ENCODE measurements around the gene LILRB2.
"Not testable (repeated sequence)": the region's sequence is repeated elsewhere in the genome, so short reads cannot be mapped to it uniquely, and the experiment has no call there.

DNA sequence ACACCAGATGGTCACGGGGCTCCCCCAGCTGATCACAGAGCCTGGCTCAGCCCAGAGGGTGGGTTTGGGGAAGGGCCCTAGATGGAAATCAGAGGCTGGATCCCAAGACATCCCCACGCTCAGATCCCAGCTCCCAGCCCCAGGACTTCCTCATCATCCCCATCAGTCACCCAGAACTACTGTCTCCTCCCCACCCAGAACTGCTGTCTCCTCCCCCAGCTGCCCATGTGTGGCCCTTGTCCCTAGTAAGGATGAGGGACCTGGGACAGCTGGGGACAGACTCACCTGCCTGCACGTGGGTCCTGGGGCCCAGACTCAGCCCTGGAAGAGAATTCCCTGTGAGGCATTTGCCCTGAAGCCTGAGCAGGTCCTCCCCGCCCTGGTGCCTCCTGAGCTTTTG lies 38.7 kb downstream of the LILRB2 start:
- TF ChIP-seq, protein P1, sequence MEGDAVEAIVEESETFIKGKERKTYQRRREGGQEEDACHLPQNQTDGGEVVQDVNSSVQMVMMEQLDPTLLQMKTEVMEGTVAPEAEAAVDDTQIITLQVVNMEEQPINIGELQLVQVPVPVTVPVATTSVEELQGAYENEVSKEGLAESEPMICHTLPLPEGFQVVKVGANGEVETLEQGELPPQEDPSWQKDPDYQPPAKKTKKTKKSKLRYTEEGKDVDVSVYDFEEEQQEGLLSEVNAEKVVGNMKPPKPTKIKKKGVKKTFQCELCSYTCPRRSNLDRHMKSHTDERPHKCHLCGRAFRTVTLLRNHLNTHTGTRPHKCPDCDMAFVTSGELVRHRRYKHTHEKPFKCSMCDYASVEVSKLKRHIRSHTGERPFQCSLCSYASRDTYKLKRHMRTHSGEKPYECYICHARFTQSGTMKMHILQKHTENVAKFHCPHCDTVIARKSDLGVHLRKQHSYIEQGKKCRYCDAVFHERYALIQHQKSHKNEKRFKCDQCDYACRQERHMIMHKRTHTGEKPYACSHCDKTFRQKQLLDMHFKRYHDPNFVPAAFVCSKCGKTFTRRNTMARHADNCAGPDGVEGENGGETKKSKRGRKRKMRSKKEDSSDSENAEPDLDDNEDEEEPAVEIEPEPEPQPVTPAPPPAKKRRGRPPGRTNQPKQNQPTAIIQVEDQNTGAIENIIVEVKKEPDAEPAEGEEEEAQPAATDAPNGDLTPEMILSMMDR (IDR thresholded peaks at IDR 0.05) = not testable (repeated sequence)
- TF ChIP-seq POLR2A (IDR thresholded peaks at IDR 0.05) = not testable (repeated sequence)
